A549 (cell line): ENCODE measurements around the gene PRRG3. TPM values are rescaled to one million over a fixed set of nuclear protein-coding genes. Genes with fewer than 3 reads are reported as not detected.

Experiments
- ATAC-seq, 2 experiments: fragments of 200-7000 bp in 1 of 2; fragments of >200 bp in 1 of 2; cut with Nextera tagmentation in 1 of 2; cut with Tn5 transposase in 1 of 2; 3 replicates each; pipeline versions ENCODE4 v1.8.0 to v1.9.1; 2018 to 2020; ENCODE audit warnings: mild to moderate bottlenecking in 1 of 2, moderate library complexity in 1 of 2
- CTCF ChIA-PET: fragments of 300-600 bp; sonication (Branson Sonifier 250); formaldehyde crosslinking; extraction: SDS; loops from one replicate; lab custom pipeline; 2021; ENCODE audit warnings: antibody characterized with exemption, inconsistent platforms; lab: Yijun Ruan, JAX
- POLR2A ChIA-PET: fragments of 350-600 bp; formaldehyde crosslinking; extraction: SDS; loops from one replicate; lab custom pipeline; 2021; ENCODE audit warnings: antibody characterized with exemption, inconsistent platforms; lab: Yijun Ruan, JAX
- DNase-seq, 2 experiments: peaks; one replicate each; pipeline versions ENCODE4 v3.0.0 to v3.0.0-alpha.2; 2011 to 2016; ENCODE audit warnings: low read depth in 1 of 2, low spot score in 1 of 2
- FAIRE-seq: peaks from 2 replicates; lab custom pipeline; 2011; peaks lifted over from hg19 to GRCh38; lab: Jason Lieb, UNC
- H3K27ac ChIP-seq, 2 experiments: fragments of >200 bp; sonication (Bioruptor Twin); formaldehyde crosslinking; 3 replicates each; pipeline ENCODE4 v1.5.1; 2016 to 2017
- H3K4me1 ChIP-seq: fragments of >200 bp; sonication (Bioruptor Twin); formaldehyde crosslinking; 3 replicates; pipeline ENCODE4 v1.6.1; 2016
- H3K4me2 ChIP-seq: fragments of >200 bp; sonication (Bioruptor Twin); formaldehyde crosslinking; 3 replicates; pipeline ENCODE4 v1.6.1; 2016
- H3K4me3 ChIP-seq: fragments of >200 bp; sonication (Bioruptor Twin); formaldehyde crosslinking; 3 replicates; pipeline ENCODE4 v1.5.1; 2016
- H3K9me3 ChIP-seq: fragments of >200 bp; sonication (Bioruptor Twin); formaldehyde crosslinking; 3 replicates; pipeline ENCODE4 v1.6.1; 2016
- CEBPB ChIP-seq, 2 experiments: fragments of >200 bp in 1 of 2; sonication (Bioruptor Twin) in 1 of 2; formaldehyde crosslinking in 1 of 2; IDR thresholded peaks; 2 replicates each; pipeline ENCODE4 v1.6.1; 2012 to 2016
- FOSL2 ChIP-seq, 2 experiments: fragments of 450-650 bp in 1 of 2; fragments of >200 bp in 1 of 2; sonication (Bioruptor Twin) in 1 of 2; formaldehyde crosslinking; IDR thresholded peaks; 2 replicates each; pipeline versions ENCODE4 v1.5.0 to v1.6.1; 2016 to 2020; ENCODE audit warnings: mild to moderate bottlenecking in 1 of 2, moderate library complexity in 1 of 2
- KDM1A ChIP-seq: fragments of 200-600 bp; sonication (generic); IDR thresholded peaks from 2 replicates; pipeline ENCODE4 v1.6.1; 2016; ENCODE audit warnings: low read depth, mild to moderate bottlenecking
- MAFK ChIP-seq: fragments of 450-650 bp; IDR thresholded peaks from 2 replicates; pipeline ENCODE4 v1.6.1; 2014; ENCODE audit not compliant: partially characterized antibody
- MAX ChIP-seq: IDR thresholded peaks from 2 replicates; pipeline ENCODE4 v1.6.1; 2012
- POLR2A ChIP-seq: IDR thresholded peaks from 2 replicates; pipeline ENCODE4 v1.6.1; 2012; ENCODE audit warnings: mild to moderate bottlenecking, low read length
- SREBF2 ChIP-seq: fragments of 450-650 bp; IDR thresholded peaks from 2 replicates; pipeline ENCODE4 v1.6.1; 2014; ENCODE audit warnings: mild to moderate bottlenecking, moderate library complexity
- WGBS: methylation state at CpG from one replicate; pipeline ENCODE4 v1.1.6; 2017; ENCODE audit errors: missing lambda C conversion rate; 5-methylcytosine and 5-hydroxymethylcytosine counted together
- polyA plus RNA-seq, 4 experiments: library from polyadenylated mRNA; depleted of rRNA in 3 of 4; stranded (reverse); fragments of >200 nt; fragmentation: RNase III in 1 of 4; extraction: RNeasy Plus Mini Kit Qiagen cat#74134 plus additional on column Dnase treatment in 1 of 4; gene quantifications; 2 replicates in 3 of 4; 3 replicates in 1 of 4; pipeline ENCODE4 v1.2.3, GENCODE V29; 2011 to 2017

PRRG3 gene
- polyA plus RNA-seq, 2 of the 4 experiments (the other 2 are of a cell fraction): not detected

DNA sequence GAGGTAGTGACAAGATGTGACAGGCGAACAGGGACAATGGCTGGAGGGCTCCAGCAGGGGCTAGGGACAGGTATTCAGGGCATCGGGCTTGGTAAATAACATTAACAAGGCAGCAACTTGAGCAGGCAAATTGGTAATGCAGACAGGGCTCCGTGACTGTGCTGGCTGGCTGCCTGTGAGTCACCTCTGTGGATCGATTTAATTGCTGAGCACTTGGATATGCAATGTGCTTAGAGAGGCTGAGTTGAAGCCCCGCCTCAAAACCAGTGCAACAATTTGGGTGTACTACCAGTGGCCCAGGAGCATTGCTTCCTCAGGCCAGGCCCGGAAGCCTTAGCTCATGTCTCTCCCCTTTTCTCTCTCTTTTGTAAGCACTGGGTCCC, 58.8 kb downstream of the PRRG3 start:
- no peak overlapping the region for H3K4me3 ChIP-seq
- H3K4me2 ChIP-seq: peak overlapping the region; percentile 78
- 57% methylated on average over 4 of the region's 6 CpGs for WGBS
- peak; percentile 92 for FAIRE-seq
- ChIA-PET POLR2A (interaction anchor here (1.1 kb wide), 2 partner anchors 72 to 220 kb away, joined by 3 to 7 read pairs; partner anchors contain the start of gene GABRE), CTCF (interaction anchor here (0.6 to 9.6 kb wide), 38 partner anchors 8 to 1076 kb away, joined by 3 to 119 read pairs (median 4); partner anchors contain the start of genes CETN2, GABRE and NSDHL)
- peak overlapping the region; percentile 68 to 79 for H3K27ac ChIP-seq
- ATAC-seq: peak; percentile 57 to 68
- TF ChIP-seq MAFK: no peak
- no peak for TF ChIP-seq CEBPB (IDR thresholded peaks at IDR 0.05)
- TF ChIP-seq FOSL2 (IDR thresholded peaks at IDR 0.05): no peak
- TF ChIP-seq FOSL2 (CRISPR knock-in tag; IDR thresholded peaks at IDR 0.05): peak; percentile 17; the same call in 1 of the 2 replicates
- TF ChIP-seq POLR2A: no peak
- TF ChIP-seq MAX: 0 out of 2 replicates have a peak, but pooled peaks have one; percentile 1
- no peak for TF ChIP-seq KDM1A
- peaks cover 14% of the 10 kb centered on the region for H3K4me1 ChIP-seq
- peak; percentile 11 to 19 for DNase-seq
- no peaks in the 10 kb centered on the region for H3K9me3 ChIP-seq

DNA sequence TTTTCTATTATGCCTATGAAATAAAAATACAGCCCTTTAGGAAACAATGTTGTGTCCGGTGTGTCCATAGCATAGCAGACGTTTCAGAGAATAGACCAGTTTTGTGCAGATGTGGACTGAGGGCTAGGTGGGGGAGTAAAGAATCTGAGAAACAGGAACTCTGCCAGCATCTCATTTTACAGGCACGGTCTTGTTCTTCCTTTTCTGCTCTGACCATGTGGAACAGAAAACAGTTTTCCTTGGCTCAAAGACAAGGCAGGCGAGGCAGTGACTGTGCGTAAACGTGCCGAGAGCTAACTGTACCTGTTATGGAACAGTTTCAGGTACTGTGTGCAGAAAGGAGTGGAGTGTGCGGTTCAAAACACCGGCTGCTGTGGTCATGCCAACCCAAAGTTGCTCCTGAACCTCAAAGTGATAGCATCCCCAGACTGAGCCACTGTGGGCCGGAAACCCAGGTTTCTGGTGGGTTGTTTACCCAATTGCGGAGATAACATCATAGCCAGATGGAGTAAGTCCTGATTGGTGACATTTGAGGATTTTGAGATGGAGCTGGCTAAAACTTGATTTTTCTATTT, 59.5 kb downstream of the PRRG3 start:
- no peak overlapping the region for H3K4me3 ChIP-seq
- ChIA-PET CTCF (interaction anchor here (0.6 to 9.6 kb wide), 7 partner anchors 10 to 887 kb away, joined by 3 to 119 read pairs (median 3); no protein-coding TSS in a partner anchor), POLR2A (no interaction called here)
- peaks cover 14% of the 10 kb centered on the region for H3K4me1 ChIP-seq
- DNase-seq (no peak), FAIRE-seq (no peak)
- 69% methylated on average over 10 of the region's 11 CpGs for WGBS
- H3K4me2 ChIP-seq: peak overlapping the region; percentile 78
- TF ChIP-seq SREBF2: no peak
- TF ChIP-seq, all 56 proteins: peak for 0
- Histone ChIP-seq H3K27ac (peak overlapping the region in 1 of 2 experiments; percentile 79; a peak in 4 of 6 replicates), H3K9me3 (no peaks in the 10 kb centered on the region)
- no peak for ATAC-seq

Other genes with a start within 250 kb of the PRRG3 start
- gene PASD1, start 131.8 kb upstream of the PRRG3 start, polyA plus RNA-seq (2011; rRNA removed): not detected in 2 replicates
- not detected in 3 replicates for gene PASD1, start 131.8 kb upstream of the PRRG3 start, polyA plus RNA-seq (2017; fragmentation: RNase III; extraction: RNeasy Plus Mini Kit Qiagen cat#74134 plus additional on column Dnase treatment)
- gene FATE1, start 20.6 kb downstream of the PRRG3 start, polyA plus RNA-seq (2011; rRNA removed): not detected in 2 replicates
- gene FATE1, start 20.6 kb downstream of the PRRG3 start, polyA plus RNA-seq (2017; fragmentation: RNase III; extraction: RNeasy Plus Mini Kit Qiagen cat#74134 plus additional on column Dnase treatment): not detected in 3 replicates
- not detected in 2 replicates for gene CNGA2, start 39.3 kb downstream of the PRRG3 start, polyA plus RNA-seq (2011; rRNA removed)
- gene CNGA2, start 39.3 kb downstream of the PRRG3 start, polyA plus RNA-seq (2017; fragmentation: RNase III; extraction: RNeasy Plus Mini Kit Qiagen cat#74134 plus additional on column Dnase treatment): not detected in 3 replicates
- gene MAGEA4, start 217.4 kb downstream of the PRRG3 start, polyA plus RNA-seq (2011; rRNA removed): 0.05 TPM in 1 of 2 replicates, not detected in the other
- not detected in 3 replicates for gene MAGEA4, start 217.4 kb downstream of the PRRG3 start, polyA plus RNA-seq (2017; fragmentation: RNase III; extraction: RNeasy Plus Mini Kit Qiagen cat#74134 plus additional on column Dnase treatment)